ENCODE data around the gene DHX9. TPM values are rescaled to one million over a fixed set of nuclear protein-coding genes. Genes with fewer than 3 reads are reported as not detected.

DHX9 gene
- total RNA-seq, 1 experiment from 2014 or later = 180 TPM

DNA sequence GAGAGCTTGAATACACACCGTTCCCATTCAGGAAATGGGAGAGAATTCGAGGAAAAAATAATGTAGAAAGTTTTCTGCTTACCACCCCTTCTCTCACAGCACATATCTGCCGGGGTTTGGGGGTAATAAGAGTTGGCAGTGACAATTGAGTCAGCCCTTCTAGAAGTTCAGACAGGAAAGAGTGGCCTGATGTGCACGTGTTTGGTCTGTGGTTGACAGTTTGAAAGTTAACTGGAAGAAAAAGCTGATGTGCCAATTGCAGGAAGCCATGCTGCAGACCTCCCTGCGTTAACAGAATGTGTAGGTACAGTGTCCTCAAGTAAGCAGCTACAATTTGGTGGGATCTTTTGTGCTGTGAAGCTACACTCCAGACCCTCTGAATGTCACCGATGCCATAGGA, 50.9 kb downstream of the DHX9 start:
- Histone ChIP-seq H3K9me3 (ENCODE audit: control insufficient read depth, insufficient read depth, low read depth, low read length) (no peaks in the 10 kb centered on the region), H3K4me3 (ENCODE audit: low read depth in 2 of 2, low read length in 2 of 2) (no peak overlapping the region), H3K27me3 (ENCODE audit: control insufficient read depth, insufficient read depth, low read length) (no peaks in the 10 kb centered on the region), H3K27ac (ENCODE audit: low read length) (no peak overlapping the region), H3K36me3 (ENCODE audit: control insufficient read depth, insufficient read depth, low read length) (peaks cover 27% of the 10 kb centered on the region), H3K4me1 (ENCODE audit: control insufficient read depth, insufficient read depth, low read length) (no peaks in the 10 kb centered on the region)
- in situ Hi-C loops (cut with HindIII; ENCODE audit: low pct_unique_long_range_greater_than_20kb, low sequenced_read_pairs) (no loop called here), intact Hi-C loops (cut with micrococcal nuclease; ENCODE audit: unreplicated experiment) (no loop called here)
- no TSS peak for BruUV-seq (replicated peaks)
- POLR2A ChIA-PET = no interaction called here
- DNase-seq (ENCODE audit: low read depth, low spot score) = no peak
- no peak for TF ChIP-seq POLR2AphosphoS5 (IDR thresholded peaks at IDR 0.05; ENCODE audit: low read depth, low read length)
- TF ChIP-seq, protein P1, sequence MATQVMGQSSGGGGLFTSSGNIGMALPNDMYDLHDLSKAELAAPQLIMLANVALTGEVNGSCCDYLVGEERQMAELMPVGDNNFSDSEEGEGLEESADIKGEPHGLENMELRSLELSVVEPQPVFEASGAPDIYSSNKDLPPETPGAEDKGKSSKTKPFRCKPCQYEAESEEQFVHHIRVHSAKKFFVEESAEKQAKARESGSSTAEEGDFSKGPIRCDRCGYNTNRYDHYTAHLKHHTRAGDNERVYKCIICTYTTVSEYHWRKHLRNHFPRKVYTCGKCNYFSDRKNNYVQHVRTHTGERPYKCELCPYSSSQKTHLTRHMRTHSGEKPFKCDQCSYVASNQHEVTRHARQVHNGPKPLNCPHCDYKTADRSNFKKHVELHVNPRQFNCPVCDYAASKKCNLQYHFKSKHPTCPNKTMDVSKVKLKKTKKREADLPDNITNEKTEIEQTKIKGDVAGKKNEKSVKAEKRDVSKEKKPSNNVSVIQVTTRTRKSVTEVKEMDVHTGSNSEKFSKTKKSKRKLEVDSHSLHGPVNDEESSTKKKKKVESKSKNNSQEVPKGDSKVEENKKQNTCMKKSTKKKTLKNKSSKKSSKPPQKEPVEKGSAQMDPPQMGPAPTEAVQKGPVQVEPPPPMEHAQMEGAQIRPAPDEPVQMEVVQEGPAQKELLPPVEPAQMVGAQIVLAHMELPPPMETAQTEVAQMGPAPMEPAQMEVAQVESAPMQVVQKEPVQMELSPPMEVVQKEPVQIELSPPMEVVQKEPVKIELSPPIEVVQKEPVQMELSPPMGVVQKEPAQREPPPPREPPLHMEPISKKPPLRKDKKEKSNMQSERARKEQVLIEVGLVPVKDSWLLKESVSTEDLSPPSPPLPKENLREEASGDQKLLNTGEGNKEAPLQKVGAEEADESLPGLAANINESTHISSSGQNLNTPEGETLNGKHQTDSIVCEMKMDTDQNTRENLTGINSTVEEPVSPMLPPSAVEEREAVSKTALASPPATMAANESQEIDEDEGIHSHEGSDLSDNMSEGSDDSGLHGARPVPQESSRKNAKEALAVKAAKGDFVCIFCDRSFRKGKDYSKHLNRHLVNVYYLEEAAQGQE (IDR thresholded peaks at IDR 0.05; ENCODE audit: insufficient read depth in 1 of 2, low read depth in 2 of 2, low read length in 1 of 2) = no peak
- TF ChIP-seq, protein P2, sequence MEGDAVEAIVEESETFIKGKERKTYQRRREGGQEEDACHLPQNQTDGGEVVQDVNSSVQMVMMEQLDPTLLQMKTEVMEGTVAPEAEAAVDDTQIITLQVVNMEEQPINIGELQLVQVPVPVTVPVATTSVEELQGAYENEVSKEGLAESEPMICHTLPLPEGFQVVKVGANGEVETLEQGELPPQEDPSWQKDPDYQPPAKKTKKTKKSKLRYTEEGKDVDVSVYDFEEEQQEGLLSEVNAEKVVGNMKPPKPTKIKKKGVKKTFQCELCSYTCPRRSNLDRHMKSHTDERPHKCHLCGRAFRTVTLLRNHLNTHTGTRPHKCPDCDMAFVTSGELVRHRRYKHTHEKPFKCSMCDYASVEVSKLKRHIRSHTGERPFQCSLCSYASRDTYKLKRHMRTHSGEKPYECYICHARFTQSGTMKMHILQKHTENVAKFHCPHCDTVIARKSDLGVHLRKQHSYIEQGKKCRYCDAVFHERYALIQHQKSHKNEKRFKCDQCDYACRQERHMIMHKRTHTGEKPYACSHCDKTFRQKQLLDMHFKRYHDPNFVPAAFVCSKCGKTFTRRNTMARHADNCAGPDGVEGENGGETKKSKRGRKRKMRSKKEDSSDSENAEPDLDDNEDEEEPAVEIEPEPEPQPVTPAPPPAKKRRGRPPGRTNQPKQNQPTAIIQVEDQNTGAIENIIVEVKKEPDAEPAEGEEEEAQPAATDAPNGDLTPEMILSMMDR (IDR thresholded peaks at IDR 0.05) = no peak
- TF ChIP-seq SIN3A (IDR thresholded peaks at IDR 0.05; ENCODE audit: borderline replicate concordance, insufficient read depth, low read depth, low read length) = no peak
- no peak for TF ChIP-seq TCF7L2 (IDR thresholded peaks at IDR 0.05; ENCODE audit: low read depth, low read length)
- 0 out of 2 replicates have a peak, but pooled peaks have one; percentile 38 for ATAC-seq
- CTCF ChIA-PET = no interaction called here

DNA sequence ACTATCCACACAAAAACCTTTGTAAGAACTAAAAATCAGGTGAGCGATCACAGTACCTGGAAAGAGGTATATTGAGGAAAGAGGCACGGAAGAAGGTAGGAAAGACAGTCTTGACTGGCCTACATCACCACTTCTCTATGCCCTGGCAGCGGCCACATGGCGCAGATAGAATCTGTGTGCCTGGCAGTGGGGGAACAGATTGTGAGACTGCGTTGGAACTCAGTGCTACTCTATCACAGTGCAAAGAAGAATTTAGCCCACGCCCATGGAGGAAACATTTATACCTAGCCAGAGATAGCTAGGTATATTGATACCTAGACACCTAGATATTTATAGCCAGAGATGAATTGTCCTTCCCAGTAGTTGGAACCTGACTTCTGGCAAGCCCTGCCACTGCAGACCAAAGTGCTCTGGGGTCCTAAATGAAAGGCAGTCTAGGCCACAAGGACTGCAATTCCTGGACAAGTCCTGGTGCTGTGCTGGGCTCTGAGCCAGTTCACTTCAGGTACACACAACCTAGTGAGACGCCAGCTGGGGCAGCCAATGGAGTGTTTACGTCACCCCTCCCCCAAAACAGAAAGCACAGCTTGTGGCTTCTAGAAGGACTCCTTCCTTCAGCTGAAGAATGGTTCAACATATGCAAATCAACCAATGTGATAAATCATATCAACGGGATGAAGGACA, 51.9 kb downstream of the DHX9 start:
- no peak for DNase-seq (ENCODE audit: low read depth, low spot score)
- Histone ChIP-seq H3K4me1 (ENCODE audit: control insufficient read depth, insufficient read depth, low read length) (no peaks in the 10 kb centered on the region), H3K36me3 (ENCODE audit: control insufficient read depth, insufficient read depth, low read length) (peaks cover 17% of the 10 kb centered on the region), H3K9me3 (ENCODE audit: control insufficient read depth, insufficient read depth, low read depth, low read length) (no peaks in the 10 kb centered on the region), H3K4me3 (ENCODE audit: low read depth in 2 of 2, low read length in 2 of 2) (no peak overlapping the region), H3K27me3 (ENCODE audit: control insufficient read depth, insufficient read depth, low read length) (no peaks in the 10 kb centered on the region), H3K27ac (ENCODE audit: low read length) (no peak overlapping the region)
- in situ Hi-C loops (cut with HindIII; ENCODE audit: low pct_unique_long_range_greater_than_20kb, low sequenced_read_pairs) (no loop called here), intact Hi-C loops (cut with micrococcal nuclease; ENCODE audit: unreplicated experiment) (no loop called here)
- ATAC-seq = no peak
- ChIA-PET CTCF (no interaction called here), POLR2A (interaction anchor here (0.7 kb wide), 1 partner anchor 745 kb away, joined by 3 read pairs; no protein-coding TSS in a partner anchor)
- TF ChIP-seq, protein P2 (IDR thresholded peaks at IDR 0.05) = no peak
- no peak for TF ChIP-seq TCF7L2 (IDR thresholded peaks at IDR 0.05; ENCODE audit: low read depth, low read length)
- no peak for TF ChIP-seq SIN3A (IDR thresholded peaks at IDR 0.05; ENCODE audit: borderline replicate concordance, insufficient read depth, low read depth, low read length)
- TF ChIP-seq POLR2AphosphoS5 (IDR thresholded peaks at IDR 0.05; ENCODE audit: low read depth, low read length) = no peak; the same call in 1 of the 2 replicates
- TF ChIP-seq, protein P1 (IDR thresholded peaks at IDR 0.05; ENCODE audit: insufficient read depth in 1 of 2, low read depth in 2 of 2, low read length in 1 of 2) = no peak
- no TSS peak for BruUV-seq (replicated peaks)

Data from Panc1 (cell line).